HG03066 (cell line): ENCODE measurements around the gene FGF21.
"Not testable (repeated sequence)": the region's sequence is repeated elsewhere in the genome, so short reads cannot be mapped to it uniquely, and the experiment has no call there.

Experiments
- ATAC-seq: cut with Tn5 transposase; IDR thresholded peaks from one replicate; pipeline ENCODE4 v1.9.1; 2021; ENCODE audit warnings: low read depth; ENCODE audit not compliant: unreplicated experiment

Gene FGF21

GRCh38 chr19:48786422-48786821 lies 31.1 kb downstream of the FGF21 start:
- not testable (repeated sequence) for ATAC-seq

- ATAC-seq: not testable (repeated sequence)
Observed at GRCh38 chr19:48787331-48787730, 32.0 kb downstream of the FGF21 start.

GRCh38 chr19:48793271-48793670 lies 37.9 kb downstream of the FGF21 start:
- ATAC-seq: no peak

- ATAC-seq: no peak
Observed at GRCh38 chr19:48794291-48794690, 39.0 kb downstream of the FGF21 start.

DNA sequence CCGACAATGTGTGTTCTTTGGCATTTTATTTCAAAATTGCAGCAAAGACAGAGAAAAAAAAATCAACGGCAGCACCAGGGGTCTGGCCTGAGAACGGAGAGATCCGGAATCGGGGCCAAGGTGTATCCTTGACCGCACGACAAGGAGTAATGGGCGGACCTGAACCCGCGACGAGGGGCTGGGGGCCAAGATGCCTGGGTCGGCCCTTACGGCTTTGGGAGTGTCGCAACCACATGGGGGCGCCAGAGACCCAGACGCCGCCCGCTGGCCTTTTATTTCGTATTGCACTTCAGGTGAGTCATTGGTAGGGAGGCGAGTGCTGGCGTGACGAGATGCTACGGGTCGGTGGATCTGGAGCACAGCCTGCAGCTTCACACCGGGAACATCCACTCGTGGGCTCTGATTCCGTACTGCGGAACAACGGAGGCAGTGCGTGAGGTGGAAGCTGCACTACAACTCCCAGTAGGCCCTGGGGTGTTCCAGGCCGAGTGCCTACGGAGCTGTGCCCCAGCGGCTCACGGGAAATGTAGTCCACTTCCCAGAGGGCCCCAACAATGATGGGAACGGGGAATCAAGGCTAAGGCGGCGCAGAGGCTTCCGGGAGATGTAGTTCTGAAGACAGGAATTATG lies 39.8 kb downstream of the FGF21 start:
- ATAC-seq: peak; percentile 84

GRCh38 chr19:48795685-48796070 lies 40.4 kb downstream of the FGF21 start:
- no peak for ATAC-seq

- ATAC-seq: no peak
Observed at GRCh38 chr19:48796298-48797083, 41.2 kb downstream of the FGF21 start.

DNA sequence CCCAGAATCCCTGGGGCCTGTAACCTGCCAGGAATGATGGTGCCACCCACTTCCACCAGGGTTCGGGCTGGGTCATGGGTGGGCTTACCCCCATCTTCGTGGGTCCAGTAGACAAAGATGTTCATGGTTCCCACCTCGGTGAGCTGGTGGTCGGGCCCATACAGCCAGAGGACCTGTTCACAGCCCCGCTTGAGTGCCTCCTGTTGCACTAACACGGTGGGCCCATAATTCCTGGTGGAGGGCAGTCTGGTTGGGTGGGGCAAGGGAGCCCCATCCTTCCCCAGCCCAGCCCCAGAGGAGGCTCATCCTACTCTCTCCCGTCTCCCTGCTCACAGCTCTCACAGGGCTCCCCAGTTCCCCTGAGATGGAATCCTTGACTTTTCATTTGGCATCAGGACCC lies 41.8 kb downstream of the FGF21 start:
- ATAC-seq: no peak

GRCh38 chr19:48798937-48799336 lies 43.6 kb downstream of the FGF21 start:
- no peak for ATAC-seq

- ATAC-seq: no peak
Observed at GRCh38 chr19:48799358-48800300, 44.3 kb downstream of the FGF21 start.

- no peak for ATAC-seq
Observed at GRCh38 chr19:48802623-48803022, 47.3 kb downstream of the FGF21 start.

- ATAC-seq: no peak
Observed at GRCh38 chr19:48804496-48804895, 49.2 kb downstream of the FGF21 start.

DNA sequence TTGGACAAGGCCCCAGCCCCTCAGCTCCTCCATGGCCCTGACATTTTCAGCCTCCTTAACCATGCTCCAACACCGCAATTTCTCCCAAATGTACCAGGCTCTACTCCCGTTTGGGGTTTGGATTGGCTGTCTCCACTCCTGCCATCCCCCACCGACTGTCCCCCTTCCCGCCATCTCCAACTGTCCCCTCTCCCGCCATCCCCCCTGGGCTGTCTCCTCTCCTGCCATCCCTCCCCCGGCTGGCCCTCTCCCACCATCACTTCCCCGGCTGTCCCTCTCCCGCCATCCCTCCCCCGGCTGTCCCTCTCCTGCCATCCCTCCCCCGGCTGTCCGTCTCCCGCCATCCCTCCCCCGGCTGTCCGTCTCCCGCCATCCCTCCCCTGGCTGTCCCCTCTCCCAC lies 50.1 kb downstream of the FGF21 start:
- no peak for ATAC-seq

GRCh38 chr19:48806518-48806817 lies 51.1 kb downstream of the FGF21 start:
- no peak for ATAC-seq

DNA sequence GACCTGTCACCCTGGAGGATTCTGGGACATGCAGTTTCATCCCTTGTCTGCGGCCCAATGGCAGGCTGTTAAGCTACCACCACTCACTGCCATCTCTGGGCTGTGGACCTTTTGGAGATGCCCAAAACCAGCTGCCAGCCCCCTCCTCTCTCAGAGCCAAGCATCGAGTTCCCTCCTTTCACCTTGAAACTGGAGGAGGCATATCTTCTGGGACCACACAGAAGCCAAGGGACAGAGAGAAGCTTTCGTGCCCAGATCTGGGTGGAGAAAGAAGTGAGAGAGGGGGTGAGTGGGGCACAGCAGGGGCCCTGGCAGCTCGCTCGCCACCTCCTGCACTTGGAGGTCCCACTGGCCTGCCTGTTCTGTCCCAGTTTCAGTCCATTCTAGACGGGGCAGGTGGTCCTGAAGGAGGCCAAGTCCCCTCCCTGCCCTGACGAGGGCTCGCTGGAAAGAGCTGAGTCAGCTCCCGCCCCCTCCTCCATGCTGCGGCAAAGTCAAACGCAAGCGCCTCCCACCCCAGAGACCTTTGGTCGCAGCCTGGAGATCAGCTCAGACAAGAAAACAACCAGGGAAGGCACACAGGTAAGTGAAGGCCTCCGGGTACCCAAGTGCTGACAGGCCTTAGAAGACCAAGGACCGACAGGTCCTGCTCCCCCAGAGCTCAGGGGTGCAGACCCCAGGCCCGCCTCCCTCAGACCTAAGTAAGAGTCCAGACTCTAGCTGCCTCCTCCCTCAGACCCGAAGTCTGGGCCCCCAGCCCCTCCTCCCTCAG lies 51.7 kb downstream of the FGF21 start:
- no peak for ATAC-seq

GRCh38 chr19:48807590-48808308 lies 52.4 kb downstream of the FGF21 start:
- no peak for ATAC-seq
